A673 (cell line): Measurements from ENCODE around the gene MAP3K3. TPM values are rescaled to one million over a fixed set of nuclear protein-coding genes. Genes with fewer than 3 reads are reported as not detected.

Experiments
- BruUV-seq: library from RNA; stranded (reverse); fragments of 400-500 nt; replicated peaks from 2 replicates; lab custom pipeline; 2021; lab: Mats Ljungman, UMichigan
- CTCF ChIA-PET: fragments of 300-600 bp; sonication (Branson Sonifier 250); formaldehyde crosslinking; loops from one replicate; lab custom pipeline; 2022; ENCODE audit warnings: antibody characterized with exemption; lab: Charles Lee
- POLR2A ChIA-PET: fragments of 300-600 bp; sonication (Branson Sonifier 250); formaldehyde crosslinking; loops from one replicate; lab custom pipeline; 2022; ENCODE audit warnings: antibody characterized with exemption; ENCODE audit not compliant: low non-redundant PET; lab: Charles Lee
- DNase-seq: peaks from one replicate; pipeline ENCODE4 v3.0.0-alpha.2; 2015; ENCODE audit warnings: low spot score
- H3K27ac ChIP-seq: fragments of 200-600 bp; sonication (generic); 2 replicates; pipeline ENCODE4 v1.5.1; 2016; ENCODE audit warnings: mixed run types, low read depth, mild to moderate bottlenecking, mixed read lengths, antibody characterized with exemption, low read length; ENCODE audit not compliant: poor library complexity, severe bottlenecking
- H3K27me3 ChIP-seq: fragments of 200-600 bp; sonication (generic); replicated peaks from 2 replicates; pipeline ENCODE4 v1.6.1; 2017; ENCODE audit warnings: mixed run types, low read depth, mild to moderate bottlenecking, mixed read lengths, antibody characterized with exemption, low read length; ENCODE audit not compliant: insufficient read depth, poor library complexity
- H3K36me3 ChIP-seq: fragments of 200-600 bp; sonication (generic); 2 replicates; pipeline ENCODE4 v1.6.1; 2016; ENCODE audit warnings: mixed run types, mild to moderate bottlenecking, mixed read lengths, antibody characterized with exemption, low read length; ENCODE audit not compliant: insufficient read depth, poor library complexity, severe bottlenecking
- H3K4me1 ChIP-seq: fragments of 200-600 bp; sonication (generic); 2 replicates; pipeline ENCODE4 v1.6.1; 2017; ENCODE audit warnings: mixed run types, mild to moderate bottlenecking, mixed read lengths, antibody characterized with exemption, low read length; ENCODE audit not compliant: insufficient read depth, poor library complexity, severe bottlenecking
- H3K4me3 ChIP-seq: fragments of 200-600 bp; sonication (generic); 2 replicates; pipeline ENCODE4 v1.5.1; 2016; ENCODE audit warnings: low read depth, mixed run types, mild to moderate bottlenecking, mixed read lengths, low read length; ENCODE audit not compliant: poor library complexity, severe bottlenecking
- H3K9me3 ChIP-seq: fragments of 200-600 bp; sonication (generic); 2 replicates; pipeline ENCODE4 v1.6.1; 2016; ENCODE audit warnings: mixed run types, low read depth, mild to moderate bottlenecking, mixed read lengths, antibody characterized with exemption, low read length; ENCODE audit not compliant: poor library complexity, severe bottlenecking
- EZH2 ChIP-seq: fragments of 200-600 bp; sonication (generic); IDR thresholded peaks from 2 replicates; pipeline ENCODE4 v1.6.1; 2017; ENCODE audit warnings: borderline replicate concordance, low read depth, mild to moderate bottlenecking, mixed read lengths, antibody characterized with exemption, low read length; ENCODE audit not compliant: poor library complexity, severe bottlenecking
- intact Hi-C: fragments of 100-400 bp; cut with micrococcal nuclease; formaldehyde crosslinking; loops from one replicate; pipeline ENCODE4 v1.10.0; 2022; ENCODE audit not compliant: unreplicated experiment
- total RNA-seq: library from RNA; stranded (reverse); gene quantifications from 2 replicates; pipeline ENCODE4 v1.2.3, GENCODE V29; 2021
- TF ChIP-seq, protein P1 (sequence below): fragments of 300-800, 200-600 bp; sonication (generic); conservative IDR thresholded peaks from 2 replicates; pipeline ENCODE4 v1.5.1; 2017; ENCODE audit warnings: low read depth, mild to moderate bottlenecking, antibody characterized with exemption, low read length, moderate library complexity, mixed read lengths

The MAP3K3 gene
- total RNA-seq, 1 experiment from 2014 or later, result 25.9 TPM

DNA sequence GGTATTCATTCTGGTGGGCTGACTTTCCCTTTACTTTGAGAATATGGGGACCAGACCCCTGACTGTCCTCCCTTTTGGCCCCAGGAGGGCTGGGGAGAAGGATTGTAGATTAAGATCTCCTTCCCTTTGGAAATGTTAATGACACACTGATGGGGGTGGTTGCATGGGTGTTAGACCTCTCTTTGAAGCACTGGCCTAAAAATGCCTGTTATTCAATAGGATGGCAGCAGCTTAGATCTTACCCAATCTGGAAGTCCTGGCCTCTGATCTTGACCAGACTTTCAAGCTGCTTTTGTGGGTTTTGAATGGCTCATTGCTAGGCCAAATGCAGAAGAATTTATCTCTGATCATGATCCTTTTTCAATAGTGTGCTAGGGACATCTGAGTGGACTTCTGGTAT lies 25.7 kb downstream of the MAP3K3 start:
- no peak overlapping the region for H3K4me3 ChIP-seq
- POLR2A ChIA-PET, result interaction anchor here (0.5 kb wide), 1 partner anchor 47 kb away, joined by 6 read pairs; no protein-coding TSS in a partner anchor
- TF ChIP-seq, protein P1, sequence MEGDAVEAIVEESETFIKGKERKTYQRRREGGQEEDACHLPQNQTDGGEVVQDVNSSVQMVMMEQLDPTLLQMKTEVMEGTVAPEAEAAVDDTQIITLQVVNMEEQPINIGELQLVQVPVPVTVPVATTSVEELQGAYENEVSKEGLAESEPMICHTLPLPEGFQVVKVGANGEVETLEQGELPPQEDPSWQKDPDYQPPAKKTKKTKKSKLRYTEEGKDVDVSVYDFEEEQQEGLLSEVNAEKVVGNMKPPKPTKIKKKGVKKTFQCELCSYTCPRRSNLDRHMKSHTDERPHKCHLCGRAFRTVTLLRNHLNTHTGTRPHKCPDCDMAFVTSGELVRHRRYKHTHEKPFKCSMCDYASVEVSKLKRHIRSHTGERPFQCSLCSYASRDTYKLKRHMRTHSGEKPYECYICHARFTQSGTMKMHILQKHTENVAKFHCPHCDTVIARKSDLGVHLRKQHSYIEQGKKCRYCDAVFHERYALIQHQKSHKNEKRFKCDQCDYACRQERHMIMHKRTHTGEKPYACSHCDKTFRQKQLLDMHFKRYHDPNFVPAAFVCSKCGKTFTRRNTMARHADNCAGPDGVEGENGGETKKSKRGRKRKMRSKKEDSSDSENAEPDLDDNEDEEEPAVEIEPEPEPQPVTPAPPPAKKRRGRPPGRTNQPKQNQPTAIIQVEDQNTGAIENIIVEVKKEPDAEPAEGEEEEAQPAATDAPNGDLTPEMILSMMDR, result no peak
- no peak for TF ChIP-seq EZH2
- H3K27ac ChIP-seq, result no peak overlapping the region
- H3K9me3 ChIP-seq, result no peaks in the 10 kb centered on the region
- TSS peak; percentile 6 for BruUV-seq
- no peaks in the 10 kb centered on the region for H3K36me3 ChIP-seq
- CTCF ChIA-PET, result no interaction called here
- intact Hi-C loops, result no loop called here
- DNase-seq, result no peak
- H3K4me1 ChIP-seq, result no peaks in the 10 kb centered on the region
- no peaks in the 10 kb centered on the region for H3K27me3 ChIP-seq

DNA sequence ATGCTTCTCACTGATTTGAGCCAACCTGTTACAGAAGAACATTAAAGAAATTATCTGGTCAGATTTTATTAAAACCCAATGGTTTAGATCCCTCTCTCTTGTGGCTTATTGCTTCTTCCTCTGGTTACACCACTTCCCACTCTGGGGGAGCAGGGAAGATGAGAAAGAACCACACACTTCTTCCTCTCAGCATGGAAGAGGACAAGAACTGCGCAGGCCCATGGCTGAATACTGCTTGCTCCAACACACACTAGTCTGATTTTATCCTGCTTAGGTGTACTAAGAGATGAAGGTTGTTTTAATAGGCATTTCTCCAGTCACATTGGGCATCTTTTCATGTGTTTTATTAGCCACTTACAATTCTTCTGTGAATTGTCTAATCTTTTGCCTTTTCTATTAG lies 27.6 kb downstream of the MAP3K3 start:
- Histone ChIP-seq H3K4me1 (no peaks in the 10 kb centered on the region), H3K27ac (no peak overlapping the region), H3K27me3 (no peaks in the 10 kb centered on the region), H3K4me3 (no peak overlapping the region), H3K36me3 (peaks cover 2% of the 10 kb centered on the region), H3K9me3 (no peaks in the 10 kb centered on the region)
- DNase-seq, result no peak
- BruUV-seq, result no TSS peak
- intact Hi-C loops, result no loop called here
- ChIA-PET CTCF (no interaction called here), POLR2A (no interaction called here)
- TF ChIP-seq, protein P1, result no peak
- TF ChIP-seq EZH2, result no peak

- ChIA-PET CTCF (no interaction called here), POLR2A (no interaction called here)
- no TSS peak for BruUV-seq
- Histone ChIP-seq H3K4me1 (no peaks in the 10 kb centered on the region), H3K27me3 (no peaks in the 10 kb centered on the region), H3K4me3 (no peak overlapping the region), H3K9me3 (no peaks in the 10 kb centered on the region), H3K27ac (no peak overlapping the region), H3K36me3 (peaks cover 2% of the 10 kb centered on the region)
- DNase-seq, result no peak
- intact Hi-C loops, result no loop called here
- no peak for TF ChIP-seq EZH2
- TF ChIP-seq, protein P1, result no peak
Measured at GRCh38 chr17:63652106-63652505, 29.9 kb downstream of the MAP3K3 start.
